Measurements from ENCODE around the gene RTL3. TPM values are rescaled to one million over a fixed set of nuclear protein-coding genes. Genes with fewer than 3 reads are reported as not detected.

The RTL3 gene
- total RNA-seq, 4 donors from 2014 or later = 0.19 to 0.21 TPM; not detected in 2

- TF ChIP-seq POLR2A (IDR thresholded peaks at IDR 0.05) (no peak), CTCF (IDR thresholded peaks at IDR 0.05) (no peak)
Observed at GRCh38 chrX:78693012-78693411, 33.9 kb upstream of the RTL3 start.

GRCh38 chrX:78687586-78687985, 28.5 kb upstream of the RTL3 start:
- 89 to 100% methylated on average over 2 of the region's 2 CpGs for WGBS, 2 donors
- intact Hi-C loops (cut with DNase I) = no loop called here
- H3K27ac ChIP-seq = no peak overlapping the region

More at GRCh38 chrX:78693012-78693411, 33.9 kb upstream of the RTL3 start:
- WGBS, 2 donors = 49 to 78% methylated on average over 3 of the region's 3 CpGs
- no peak for DNase-seq
- intact Hi-C loops (cut with DNase I) = no loop called here
- H3K9me3 ChIP-seq = no peaks in the 10 kb centered on the region
- no peak overlapping the region for H3K27ac ChIP-seq
- H3K4me3 ChIP-seq = no peak overlapping the region
- H3K36me3 ChIP-seq = no peaks in the 10 kb centered on the region
- no peaks in the 10 kb centered on the region for H3K27me3 ChIP-seq
- no peaks in the 10 kb centered on the region for H3K4me1 ChIP-seq

DNA sequence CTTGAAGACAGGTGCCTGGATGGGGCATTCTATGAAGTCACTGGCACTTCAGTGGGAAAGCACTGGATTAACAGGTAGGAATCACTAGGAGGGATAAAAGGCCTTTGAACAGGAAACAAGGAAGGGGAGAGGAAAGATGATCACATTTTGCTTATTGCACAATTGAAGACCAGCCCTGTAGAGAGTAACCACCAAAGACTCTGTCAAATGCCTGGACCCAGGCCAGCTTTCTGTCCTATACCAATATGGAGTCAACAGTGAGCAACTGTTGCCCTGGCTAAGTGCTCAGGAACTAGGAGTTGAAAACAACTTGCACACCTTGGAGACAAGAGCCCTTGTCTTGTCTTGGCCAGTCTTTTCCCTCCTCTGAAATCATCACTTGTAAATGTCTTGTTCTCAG, 14.1 kb upstream of the RTL3 start:
- no peak overlapping the region for H3K4me3 ChIP-seq
- no peaks in the 10 kb centered on the region for H3K36me3 ChIP-seq
- H3K27me3 ChIP-seq = no peaks in the 10 kb centered on the region
- intact Hi-C loops (cut with DNase I) = no loop called here
- H3K9me3 ChIP-seq = no peaks in the 10 kb centered on the region
- TF ChIP-seq POLR2A (IDR thresholded peaks at IDR 0.05) (no peak), CTCF (IDR thresholded peaks at IDR 0.05) (no peak)
- DNase-seq = no peak
- H3K4me1 ChIP-seq = no peaks in the 10 kb centered on the region
- no peak overlapping the region for H3K27ac ChIP-seq

More at GRCh38 chrX:78687586-78687985, 28.5 kb upstream of the RTL3 start:
- H3K4me1 ChIP-seq = no peaks in the 10 kb centered on the region
- no peak for DNase-seq
- no peaks in the 10 kb centered on the region for H3K27me3 ChIP-seq
- no peaks in the 10 kb centered on the region for H3K36me3 ChIP-seq
- TF ChIP-seq POLR2A (IDR thresholded peaks at IDR 0.05) (no peak), CTCF (IDR thresholded peaks at IDR 0.05) (no peak)
- H3K4me3 ChIP-seq = no peak overlapping the region
- no peaks in the 10 kb centered on the region for H3K9me3 ChIP-seq

DNA sequence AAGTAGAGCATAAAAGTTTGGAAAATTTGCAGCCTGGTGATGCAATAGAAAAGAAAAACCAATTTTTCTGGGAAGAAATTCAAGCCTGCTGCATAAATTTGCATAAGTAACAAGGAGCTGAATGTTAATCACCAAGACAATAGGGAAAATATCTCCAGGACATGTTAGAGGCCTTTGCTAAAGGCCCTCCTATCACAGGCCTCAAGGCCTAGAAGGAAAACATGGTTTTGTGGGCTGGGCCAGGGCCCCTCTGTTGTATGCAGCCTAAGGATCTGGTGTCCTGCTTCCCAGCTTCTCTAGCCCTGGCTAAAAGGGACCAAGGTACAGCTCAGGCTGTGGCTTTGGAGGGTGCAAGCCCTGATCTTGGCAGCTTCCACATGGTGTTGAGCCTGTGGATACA, 6.2 kb upstream of the RTL3 start:
- Histone ChIP-seq H3K27me3 (no peaks in the 10 kb centered on the region), H3K27ac (no peak overlapping the region), H3K9me3 (no peaks in the 10 kb centered on the region), H3K36me3 (no peaks in the 10 kb centered on the region), H3K4me3 (no peak overlapping the region), H3K4me1 (no peaks in the 10 kb centered on the region)
- DNase-seq = no peak
- no peak for TF ChIP-seq CTCF (IDR thresholded peaks at IDR 0.05)
- TF ChIP-seq POLR2A (IDR thresholded peaks at IDR 0.05) = no peak
- intact Hi-C loops (cut with DNase I) = no loop called here

GRCh38 chrX:78661836-78662235, 2.7 kb upstream of the RTL3 start:
- no peak overlapping the region for H3K4me3 ChIP-seq
- intact Hi-C loops (cut with DNase I) = no loop called here
- TF ChIP-seq CTCF (IDR thresholded peaks at IDR 0.05) (no peak), POLR2A (IDR thresholded peaks at IDR 0.05) (no peak)
- 74% methylated on average over 3 of the region's 3 CpGs for WGBS, 2 donors
- no peaks in the 10 kb centered on the region for H3K27me3 ChIP-seq
- no peaks in the 10 kb centered on the region for H3K4me1 ChIP-seq
- no peak overlapping the region for H3K27ac ChIP-seq
- DNase-seq = no peak
- H3K36me3 ChIP-seq = no peaks in the 10 kb centered on the region
- H3K9me3 ChIP-seq = no peaks in the 10 kb centered on the region

All from esophagus squamous epithelium (tissue), 5 donors.